Measurements from ENCODE around the gene SPAG16. TPM values are rescaled to one million over a fixed set of nuclear protein-coding genes. Genes with fewer than 3 reads are reported as not detected.

The SPAG16 gene
- polyA plus RNA-seq, 1 donor: 53.7 TPM

DNA sequence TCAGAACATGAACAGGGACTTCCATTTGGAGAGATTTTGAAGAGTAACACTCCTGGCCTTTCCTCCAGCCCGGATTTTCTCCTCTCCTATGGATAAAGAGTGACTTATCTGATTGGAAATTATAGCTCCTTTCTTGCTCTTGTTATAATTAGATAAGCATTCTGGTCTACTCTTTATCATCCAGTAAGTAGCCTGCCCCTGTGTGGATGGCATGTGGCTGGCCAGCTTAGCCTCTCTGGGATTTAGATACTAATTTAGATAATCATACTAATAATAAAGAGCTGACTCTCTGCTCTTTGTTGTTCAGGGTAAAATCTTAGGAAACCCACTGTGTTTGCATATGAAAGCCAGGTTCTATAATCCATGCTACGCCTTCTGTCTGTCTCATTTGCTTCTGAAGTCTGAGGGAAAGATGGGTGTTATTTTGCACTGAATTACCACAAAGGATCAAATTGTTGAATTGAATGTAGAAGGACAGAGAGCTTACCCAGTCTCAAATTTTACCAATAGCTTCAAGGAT is 438.8 kb downstream of the SPAG16 start:
- Histone ChIP-seq H3K4me1 (ENCODE audit: control insufficient read depth, insufficient read depth, low read length) (no peaks in the 10 kb centered on the region), H3K27ac (ENCODE audit: low read length) (no peak overlapping the region), H3K27me3 (ENCODE audit: control insufficient read depth, insufficient read depth, low read length) (no peaks in the 10 kb centered on the region), H3K9me3 (ENCODE audit: control insufficient read depth, low read depth, low read length) (peaks cover 2% of the 10 kb centered on the region), H3K4me3 (ENCODE audit: low read length) (no peak overlapping the region), H3K36me3 (ENCODE audit: control insufficient read depth, insufficient read depth, low read length) (no peaks in the 10 kb centered on the region)
- WGBS (ENCODE audit: insufficient coverage, low lambda C conversion rate): no CpG with 5 or more reads among the region's 2 CpGs
- no peak for DNase-seq

DNA sequence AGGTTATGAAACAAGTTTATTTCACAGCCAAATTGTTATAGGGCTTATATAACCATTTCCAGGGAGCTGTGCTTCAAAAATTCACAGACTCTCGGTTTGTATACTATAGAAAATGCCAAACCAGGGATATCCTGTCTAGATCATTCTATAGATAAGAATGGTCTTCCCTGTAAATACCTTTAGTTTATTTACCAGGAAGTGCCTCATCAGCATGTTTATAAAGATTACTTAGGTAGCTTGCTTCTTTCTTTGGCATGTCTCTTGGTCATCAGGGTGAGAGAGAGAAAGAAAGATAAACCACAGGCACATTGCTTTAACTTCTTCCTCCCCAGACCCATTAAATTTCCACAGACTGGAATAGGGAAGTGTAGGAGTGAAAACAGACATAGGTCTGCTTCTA is 439.4 kb downstream of the SPAG16 start:
- Histone ChIP-seq H3K9me3 (ENCODE audit: control insufficient read depth, low read depth, low read length) (no peaks in the 10 kb centered on the region), H3K36me3 (ENCODE audit: control insufficient read depth, insufficient read depth, low read length) (no peaks in the 10 kb centered on the region), H3K27me3 (ENCODE audit: control insufficient read depth, insufficient read depth, low read length) (no peaks in the 10 kb centered on the region), H3K4me3 (ENCODE audit: low read length) (no peak overlapping the region), H3K27ac (ENCODE audit: low read length) (no peak overlapping the region), H3K4me1 (ENCODE audit: control insufficient read depth, insufficient read depth, low read length) (no peaks in the 10 kb centered on the region)
- 100% methylated on average over 1 of the region's 1 CpG for WGBS (ENCODE audit: insufficient coverage, low lambda C conversion rate)
- DNase-seq: no peak

GRCh38 chr2:213726101-213726500 is 441.8 kb downstream of the SPAG16 start:
- no peak for DNase-seq
- Histone ChIP-seq H3K9me3 (ENCODE audit: control insufficient read depth, low read depth, low read length) (no peaks in the 10 kb centered on the region), H3K4me3 (ENCODE audit: low read length) (no peak overlapping the region), H3K27me3 (ENCODE audit: control insufficient read depth, insufficient read depth, low read length) (no peaks in the 10 kb centered on the region), H3K27ac (ENCODE audit: low read length) (no peak overlapping the region), H3K36me3 (ENCODE audit: control insufficient read depth, insufficient read depth, low read length) (no peaks in the 10 kb centered on the region), H3K4me1 (ENCODE audit: control insufficient read depth, insufficient read depth, low read length) (no peaks in the 10 kb centered on the region)
- no CpG with 5 or more reads among the region's 1 CpG for whole genome bisulfite sequencing (ENCODE audit: insufficient coverage, low lambda C conversion rate)

DNA sequence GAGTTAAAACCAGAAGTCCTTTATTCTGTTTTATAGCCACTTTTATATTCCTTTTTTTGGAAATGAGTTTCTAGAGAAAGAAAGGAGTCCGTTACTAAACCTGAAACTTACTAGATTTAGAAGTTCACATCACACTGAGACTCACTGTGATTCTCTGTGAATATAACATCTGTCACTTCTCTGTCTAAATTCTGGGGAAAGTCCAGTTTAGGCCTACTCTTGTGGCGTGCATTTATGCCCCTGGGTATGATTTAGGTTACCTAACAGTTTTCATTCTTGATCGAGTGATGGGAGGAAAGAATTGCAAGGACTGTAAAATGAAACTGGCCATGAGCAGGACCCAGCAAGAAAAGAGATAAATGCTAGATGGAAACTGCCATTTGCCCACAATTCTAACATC is 449.6 kb downstream of the SPAG16 start:
- Histone ChIP-seq H3K4me3 (ENCODE audit: low read length) (no peak overlapping the region), H3K4me1 (ENCODE audit: control insufficient read depth, insufficient read depth, low read length) (no peaks in the 10 kb centered on the region), H3K9me3 (ENCODE audit: control insufficient read depth, low read depth, low read length) (no peaks in the 10 kb centered on the region), H3K27ac (ENCODE audit: low read length) (no peak overlapping the region), H3K36me3 (ENCODE audit: control insufficient read depth, insufficient read depth, low read length) (no peaks in the 10 kb centered on the region), H3K27me3 (ENCODE audit: control insufficient read depth, insufficient read depth, low read length) (no peaks in the 10 kb centered on the region)
- DNase-seq: no peak
- no CpG with 5 or more reads among the region's 3 CpGs for WGBS (ENCODE audit: insufficient coverage, low lambda C conversion rate)

DNA sequence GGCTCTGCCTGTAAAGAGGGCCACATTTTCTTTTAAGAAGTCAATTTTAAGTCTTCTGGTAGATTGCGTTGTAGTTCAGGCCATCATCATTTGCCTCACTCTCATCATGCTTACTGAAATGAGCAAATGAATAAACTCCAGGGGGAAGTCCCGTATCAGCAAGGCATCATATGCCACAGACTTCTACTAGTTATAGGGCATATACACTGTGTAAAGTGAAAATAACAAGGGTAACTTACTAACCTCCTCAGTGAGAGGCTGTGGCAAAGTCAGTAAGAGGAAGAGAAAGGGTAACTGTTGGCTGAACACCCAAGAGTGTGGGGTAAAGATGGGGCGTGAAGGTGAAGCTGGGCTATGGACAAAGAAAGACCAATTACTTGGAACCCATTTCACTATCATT is 456.2 kb downstream of the SPAG16 start:
- DNase-seq: no peak
- H3K4me3 ChIP-seq (ENCODE audit: low read length): no peak overlapping the region
- no peaks in the 10 kb centered on the region for H3K27me3 ChIP-seq (ENCODE audit: control insufficient read depth, insufficient read depth, low read length)
- no peaks in the 10 kb centered on the region for H3K4me1 ChIP-seq (ENCODE audit: control insufficient read depth, insufficient read depth, low read length)
- no peak overlapping the region for H3K27ac ChIP-seq (ENCODE audit: low read length)
- H3K9me3 ChIP-seq (ENCODE audit: control insufficient read depth, low read depth, low read length): no peaks in the 10 kb centered on the region
- H3K36me3 ChIP-seq (ENCODE audit: control insufficient read depth, insufficient read depth, low read length): no peaks in the 10 kb centered on the region
- WGBS (ENCODE audit: insufficient coverage, low lambda C conversion rate): 100% methylated on average over 2 of the region's 3 CpGs

DNA sequence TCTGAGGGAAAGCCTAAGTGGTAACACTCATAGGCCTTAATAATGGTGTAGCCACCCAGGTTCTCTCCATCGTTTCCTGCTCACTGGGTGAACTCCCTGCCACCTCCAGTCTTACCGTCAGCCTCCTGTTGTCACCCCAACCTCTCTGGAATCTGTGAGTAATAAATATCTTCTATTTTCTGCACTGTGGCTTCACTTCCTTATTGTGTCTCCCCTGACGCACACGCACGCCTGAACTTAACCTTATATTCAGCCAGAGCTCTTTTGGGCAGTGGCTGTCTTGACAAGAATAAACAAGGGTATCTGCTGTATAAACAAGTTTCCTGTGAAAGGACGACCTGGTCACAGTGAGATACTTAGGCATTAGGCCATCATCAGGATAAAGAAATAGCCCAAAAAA is 467.2 kb downstream of the SPAG16 start:
- H3K27me3 ChIP-seq (ENCODE audit: control insufficient read depth, insufficient read depth, low read length): no peaks in the 10 kb centered on the region
- no peaks in the 10 kb centered on the region for H3K36me3 ChIP-seq (ENCODE audit: control insufficient read depth, insufficient read depth, low read length)
- H3K4me1 ChIP-seq (ENCODE audit: control insufficient read depth, insufficient read depth, low read length): no peaks in the 10 kb centered on the region
- H3K9me3 ChIP-seq (ENCODE audit: control insufficient read depth, low read depth, low read length): no peaks in the 10 kb centered on the region
- no peak overlapping the region for H3K27ac ChIP-seq (ENCODE audit: low read length)
- H3K4me3 ChIP-seq (ENCODE audit: low read length): no peak overlapping the region
- DNase-seq: no peak
- 80% methylated on average over 1 of the region's 6 CpGs for WGBS (ENCODE audit: insufficient coverage, low lambda C conversion rate)

DNA sequence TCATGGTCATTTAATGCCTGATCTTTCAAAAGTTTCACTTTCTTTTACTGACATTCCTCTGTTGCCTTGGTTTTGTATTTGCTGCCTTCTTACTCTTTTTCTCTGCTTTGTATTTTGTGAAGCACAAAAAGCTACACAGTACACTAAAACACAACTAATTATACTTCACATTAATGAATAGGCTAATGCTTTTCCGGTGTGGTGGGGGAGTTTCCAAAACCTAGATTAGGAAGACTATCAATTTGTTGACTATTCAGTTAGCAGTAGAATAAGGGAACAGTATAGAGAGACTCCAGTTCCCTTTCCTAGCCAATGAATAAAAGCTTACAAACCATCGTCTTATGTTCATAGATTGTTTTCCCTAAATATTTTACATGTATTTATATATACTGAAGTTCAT is 468.3 kb downstream of the SPAG16 start:
- Histone ChIP-seq H3K4me1 (ENCODE audit: control insufficient read depth, insufficient read depth, low read length) (no peaks in the 10 kb centered on the region), H3K27me3 (ENCODE audit: control insufficient read depth, insufficient read depth, low read length) (no peaks in the 10 kb centered on the region), H3K4me3 (ENCODE audit: low read length) (no peak overlapping the region), H3K27ac (ENCODE audit: low read length) (no peak overlapping the region), H3K36me3 (ENCODE audit: control insufficient read depth, insufficient read depth, low read length) (no peaks in the 10 kb centered on the region), H3K9me3 (ENCODE audit: control insufficient read depth, low read depth, low read length) (no peaks in the 10 kb centered on the region)
- no peak for DNase-seq
- WGBS (ENCODE audit: insufficient coverage, low lambda C conversion rate): no CpG with 5 or more reads among the region's 2 CpGs

DNA sequence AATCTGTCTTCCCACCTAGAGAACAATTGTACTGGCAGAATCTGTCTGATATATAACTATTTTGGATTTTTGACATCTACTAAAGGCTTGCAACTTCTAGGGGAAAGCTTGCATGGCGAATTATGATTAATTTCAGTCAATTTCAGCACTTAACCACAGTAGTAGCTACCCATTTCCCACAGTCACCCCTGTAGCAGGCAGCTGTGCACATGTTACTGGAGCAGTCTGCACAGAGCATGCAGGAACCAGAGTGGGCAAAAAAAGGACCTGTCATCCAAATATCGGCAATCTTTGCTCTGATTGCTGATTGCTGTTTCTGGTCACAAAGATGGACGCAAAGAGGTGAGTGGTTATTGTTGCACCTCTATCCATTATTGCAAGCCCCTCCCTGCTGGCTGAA is 473.3 kb downstream of the SPAG16 start:
- no peaks in the 10 kb centered on the region for H3K27me3 ChIP-seq (ENCODE audit: control insufficient read depth, insufficient read depth, low read length)
- no peaks in the 10 kb centered on the region for H3K4me1 ChIP-seq (ENCODE audit: control insufficient read depth, insufficient read depth, low read length)
- no peaks in the 10 kb centered on the region for H3K36me3 ChIP-seq (ENCODE audit: control insufficient read depth, insufficient read depth, low read length)
- no peak for DNase-seq
- WGBS (ENCODE audit: insufficient coverage, low lambda C conversion rate): no CpG with 5 or more reads among the region's 3 CpGs
- H3K4me3 ChIP-seq (ENCODE audit: low read length): no peak overlapping the region
- no peak overlapping the region for H3K27ac ChIP-seq (ENCODE audit: low read length)
- no peaks in the 10 kb centered on the region for H3K9me3 ChIP-seq (ENCODE audit: control insufficient read depth, low read depth, low read length)

DNA sequence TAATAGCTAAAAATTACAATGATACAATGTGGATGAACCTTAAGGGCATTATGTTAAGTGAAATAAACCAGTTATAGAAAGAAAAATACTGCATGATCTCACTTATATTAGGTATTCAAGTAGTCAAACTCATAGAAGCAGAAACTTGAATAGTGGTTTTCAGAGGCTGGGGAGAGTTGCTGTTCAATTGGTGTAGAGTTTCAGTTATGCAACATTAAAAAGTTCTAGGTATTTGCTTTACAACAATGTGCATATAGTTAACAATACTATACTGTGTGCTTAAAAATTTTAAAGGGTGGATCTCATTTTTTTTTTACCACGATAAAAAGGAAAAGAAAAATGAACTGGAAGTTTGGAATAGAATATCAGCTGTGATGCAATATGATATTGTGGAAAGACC is 479.1 kb downstream of the SPAG16 start:
- no peak for DNase-seq
- H3K36me3 ChIP-seq (ENCODE audit: control insufficient read depth, insufficient read depth, low read length): no peaks in the 10 kb centered on the region
- H3K27me3 ChIP-seq (ENCODE audit: control insufficient read depth, insufficient read depth, low read length): no peaks in the 10 kb centered on the region
- WGBS (ENCODE audit: insufficient coverage, low lambda C conversion rate): no CpG with 5 or more reads among the region's 1 CpG
- H3K27ac ChIP-seq (ENCODE audit: low read length): no peak overlapping the region
- no peaks in the 10 kb centered on the region for H3K4me1 ChIP-seq (ENCODE audit: control insufficient read depth, insufficient read depth, low read length)
- no peak overlapping the region for H3K4me3 ChIP-seq (ENCODE audit: low read length)
- H3K9me3 ChIP-seq (ENCODE audit: control insufficient read depth, low read depth, low read length): no peaks in the 10 kb centered on the region

DNA sequence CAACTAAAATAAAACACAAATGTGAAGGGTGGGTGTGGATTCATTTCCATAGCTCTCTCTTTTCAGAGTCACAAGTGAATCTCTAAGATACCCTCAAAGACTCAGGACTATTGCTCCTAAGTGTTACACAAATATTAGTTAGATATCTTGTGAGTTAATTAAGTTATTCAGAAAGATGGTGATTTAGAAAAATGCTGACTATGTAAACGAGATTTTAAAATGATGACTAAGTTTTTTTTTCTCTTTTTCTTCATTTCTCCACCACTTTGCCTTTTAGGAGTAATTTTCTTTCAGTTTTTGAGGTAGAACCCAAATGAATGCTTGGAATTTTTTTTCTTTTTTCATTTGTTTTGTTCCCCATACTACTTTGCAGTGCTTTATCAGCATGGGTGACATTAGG is 479.7 kb downstream of the SPAG16 start:
- Histone ChIP-seq H3K4me3 (ENCODE audit: low read length) (no peak overlapping the region), H3K9me3 (ENCODE audit: control insufficient read depth, low read depth, low read length) (no peaks in the 10 kb centered on the region), H3K27me3 (ENCODE audit: control insufficient read depth, insufficient read depth, low read length) (no peaks in the 10 kb centered on the region), H3K27ac (ENCODE audit: low read length) (no peak overlapping the region), H3K36me3 (ENCODE audit: control insufficient read depth, insufficient read depth, low read length) (no peaks in the 10 kb centered on the region), H3K4me1 (ENCODE audit: control insufficient read depth, insufficient read depth, low read length) (no peaks in the 10 kb centered on the region)
- 100% methylated on average over 1 of the region's 1 CpG for WGBS (ENCODE audit: insufficient coverage, low lambda C conversion rate)
- no peak for DNase-seq

DNA sequence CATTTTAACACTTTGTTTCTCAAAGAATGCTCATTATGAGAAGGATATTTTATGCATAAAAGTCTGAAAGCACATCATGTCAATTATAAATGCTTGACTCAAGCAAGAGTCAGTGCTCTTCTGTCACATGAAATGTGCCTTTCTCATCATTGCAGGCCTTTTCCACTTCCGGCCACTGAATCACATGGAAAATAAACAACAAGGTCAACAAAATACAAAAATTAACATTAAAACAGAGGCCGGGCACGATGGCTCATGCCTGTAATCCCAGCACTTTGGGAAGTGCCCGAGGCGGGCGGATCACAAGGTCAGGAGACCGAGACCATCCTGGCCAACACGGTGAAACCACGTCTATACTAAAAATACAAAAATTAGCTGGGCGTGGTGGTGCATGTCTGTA is 480.6 kb downstream of the SPAG16 start:
- H3K9me3 ChIP-seq (ENCODE audit: control insufficient read depth, low read depth, low read length): no peaks in the 10 kb centered on the region
- no peaks in the 10 kb centered on the region for H3K27me3 ChIP-seq (ENCODE audit: control insufficient read depth, insufficient read depth, low read length)
- DNase-seq: no peak
- no peaks in the 10 kb centered on the region for H3K4me1 ChIP-seq (ENCODE audit: control insufficient read depth, insufficient read depth, low read length)
- H3K4me3 ChIP-seq (ENCODE audit: low read length): no peak overlapping the region
- H3K27ac ChIP-seq (ENCODE audit: low read length): no peak overlapping the region
- 100% methylated on average over 1 of the region's 10 CpGs for WGBS (ENCODE audit: insufficient coverage, low lambda C conversion rate)
- H3K36me3 ChIP-seq (ENCODE audit: control insufficient read depth, insufficient read depth, low read length): no peaks in the 10 kb centered on the region

All from large intestine (tissue), 3 donors.